Vagina (tissue), 2 donors: ENCODE results near the gene KDM5B.

ENCODE experiments used
- CTCF ChIP-seq, 3 experiments: fragments of 450-650 bp in 2 of 3; fragments of 200-600 bp in 1 of 3; sonication (generic) in 1 of 3; IDR thresholded peaks; one replicate each; pipeline ENCODE4 v1.5.1; 2017 to 2019; ENCODE audit warnings: antibody characterized with exemption in 3 of 3, mild to moderate bottlenecking in 2 of 3, moderate library complexity in 2 of 3
- POLR2A ChIP-seq, 2 donors: fragments of 450-650 bp; IDR thresholded peaks; one replicate each; pipeline ENCODE4 v1.6.1; 2017; ENCODE audit warnings: antibody characterized with exemption in 2 of 2, mild to moderate bottlenecking in 2 of 2, moderate library complexity in 2 of 2

GRCh38 chr1:202687370-202687769, 120.9 kb downstream of the KDM5B start:
- TF ChIP-seq POLR2A (IDR thresholded peaks at IDR 0.05) = no peak
- no peak for TF ChIP-seq CTCF (IDR thresholded peaks at IDR 0.05)
